ENCODE measurements around the gene PPP1R16B. TPM values are rescaled to one million over a fixed set of nuclear protein-coding genes. Genes with fewer than 3 reads are reported as not detected.

Gene PPP1R16B
- total and polyA plus RNA-seq, 2 experiments from 2014 or later: 0.28 to 0.33 TPM

DNA sequence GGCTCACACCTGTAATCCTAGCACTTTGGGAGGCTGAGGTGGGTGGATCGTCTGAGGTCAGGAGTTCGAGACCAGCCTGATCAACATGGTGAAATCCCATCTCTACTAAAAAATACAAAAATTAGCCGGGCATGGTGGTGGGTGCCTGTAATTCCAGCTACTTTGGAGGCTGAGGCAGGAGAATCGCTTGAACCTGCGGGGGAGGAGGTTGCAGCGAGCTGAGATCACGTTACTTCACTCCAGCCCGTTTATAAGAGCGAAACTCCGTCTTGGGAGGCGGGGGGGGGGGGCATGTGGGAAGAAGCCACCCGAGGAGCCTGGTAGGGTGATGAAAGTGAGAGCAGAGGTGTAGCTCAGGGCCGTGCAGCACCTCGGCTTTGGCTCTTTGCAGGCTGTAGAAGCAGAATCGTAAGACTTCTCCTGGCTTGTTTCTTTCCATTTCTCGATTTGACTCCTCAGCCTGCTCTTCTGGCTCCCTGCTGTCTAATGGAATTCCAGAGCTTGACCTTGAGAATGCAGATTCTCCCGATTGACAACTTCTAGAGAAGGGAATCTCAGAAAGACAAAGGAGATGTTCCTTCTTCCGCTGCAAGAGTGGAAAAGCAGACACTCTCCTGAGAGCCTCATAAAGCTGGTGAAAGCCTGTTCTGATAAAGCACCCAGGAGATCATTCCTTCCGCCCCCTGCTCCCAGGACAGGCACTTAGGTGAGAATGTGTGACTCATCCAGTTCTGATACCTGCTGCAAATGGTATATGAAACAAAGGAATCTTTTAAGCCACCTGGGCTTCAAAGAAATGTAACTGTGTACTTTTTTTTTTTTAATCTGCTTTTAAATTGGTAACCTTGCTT is 26.0 kb upstream of the PPP1R16B start:
- DNase-seq (ENCODE audit: low spot score): peak; percentile 60
- Histone ChIP-seq H3K27me3 (no peaks in the 10 kb centered on the region), H3K4me3 (no peak overlapping the region), H3K27ac (peak overlapping the region; percentile 55), H3K9me2 (replicated peaks; ENCODE audit: insufficient read depth) (no peaks in the 10 kb centered on the region), H3K4me2 (peak overlapping the region; percentile 62), H2AFZ (no peak overlapping the region), H3K36me3 (replicated peaks; ENCODE audit: insufficient read depth, low read depth) (no peaks in the 10 kb centered on the region), H3K9me3 (ENCODE audit: low read depth) (no peaks in the 10 kb centered on the region), H3K79me2 (no peaks in the 10 kb centered on the region), H3K4me1 (ENCODE audit: insufficient read depth) (peaks cover 5% of the 10 kb centered on the region), H4K20me1 (ENCODE audit: insufficient read depth, poor library complexity, severe bottlenecking) (no peaks in the 10 kb centered on the region)
- 39% methylated on average over 12 of the region's 19 CpGs for WGBS (ENCODE audit: low lambda C conversion rate, missing lambda C conversion rate)
- no peak for TF ChIP-seq EZH2phosphoT487 (IDR thresholded peaks at IDR 0.05; ENCODE audit: low read depth, severe bottlenecking, unreplicated experiment)
- TF ChIP-seq EZH2 (IDR thresholded peaks at IDR 0.05; ENCODE audit: borderline replicate concordance): no peak
- TF ChIP-seq, protein P1, sequence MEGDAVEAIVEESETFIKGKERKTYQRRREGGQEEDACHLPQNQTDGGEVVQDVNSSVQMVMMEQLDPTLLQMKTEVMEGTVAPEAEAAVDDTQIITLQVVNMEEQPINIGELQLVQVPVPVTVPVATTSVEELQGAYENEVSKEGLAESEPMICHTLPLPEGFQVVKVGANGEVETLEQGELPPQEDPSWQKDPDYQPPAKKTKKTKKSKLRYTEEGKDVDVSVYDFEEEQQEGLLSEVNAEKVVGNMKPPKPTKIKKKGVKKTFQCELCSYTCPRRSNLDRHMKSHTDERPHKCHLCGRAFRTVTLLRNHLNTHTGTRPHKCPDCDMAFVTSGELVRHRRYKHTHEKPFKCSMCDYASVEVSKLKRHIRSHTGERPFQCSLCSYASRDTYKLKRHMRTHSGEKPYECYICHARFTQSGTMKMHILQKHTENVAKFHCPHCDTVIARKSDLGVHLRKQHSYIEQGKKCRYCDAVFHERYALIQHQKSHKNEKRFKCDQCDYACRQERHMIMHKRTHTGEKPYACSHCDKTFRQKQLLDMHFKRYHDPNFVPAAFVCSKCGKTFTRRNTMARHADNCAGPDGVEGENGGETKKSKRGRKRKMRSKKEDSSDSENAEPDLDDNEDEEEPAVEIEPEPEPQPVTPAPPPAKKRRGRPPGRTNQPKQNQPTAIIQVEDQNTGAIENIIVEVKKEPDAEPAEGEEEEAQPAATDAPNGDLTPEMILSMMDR (IDR thresholded peaks at IDR 0.05; ENCODE audit: poor library complexity): no peak

DNA sequence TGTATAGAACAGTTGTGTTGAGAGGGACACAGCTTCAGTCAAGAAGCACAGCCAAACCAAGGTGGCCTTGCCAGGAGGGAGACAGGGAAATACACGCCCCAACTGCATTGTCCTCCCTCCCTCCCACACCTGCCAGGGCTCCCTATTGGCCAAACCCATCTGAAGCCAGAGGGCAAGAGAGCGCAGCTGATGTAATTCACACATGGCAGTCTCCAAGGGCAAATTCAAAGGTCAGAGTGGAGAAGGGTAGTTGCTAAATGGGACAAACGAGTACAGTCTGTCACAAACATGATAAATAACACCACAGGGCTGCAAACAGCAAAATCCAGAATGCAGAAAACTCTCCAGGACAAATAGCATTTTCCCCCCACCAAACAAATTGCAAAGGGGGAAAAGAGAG is 23.2 kb upstream of the PPP1R16B start:
- DNase-seq (ENCODE audit: low spot score): no peak
- no peak overlapping the region for H3K27ac ChIP-seq
- TF ChIP-seq EZH2phosphoT487 (IDR thresholded peaks at IDR 0.05; ENCODE audit: low read depth, severe bottlenecking, unreplicated experiment) (no peak), EZH2 (IDR thresholded peaks at IDR 0.05; ENCODE audit: borderline replicate concordance) (no peak)
- TF ChIP-seq, protein P1 (IDR thresholded peaks at IDR 0.05; ENCODE audit: poor library complexity): no peak
- WGBS (ENCODE audit: low lambda C conversion rate, missing lambda C conversion rate): 86% methylated on average over 3 of the region's 3 CpGs
- H3K9me2 ChIP-seq (replicated peaks; ENCODE audit: insufficient read depth): no peaks in the 10 kb centered on the region
- H3K27me3 ChIP-seq: no peaks in the 10 kb centered on the region
- H3K4me1 ChIP-seq (ENCODE audit: insufficient read depth): peaks cover 5% of the 10 kb centered on the region
- H3K79me2 ChIP-seq: no peaks in the 10 kb centered on the region
- no peak overlapping the region for H2AFZ ChIP-seq
- H4K20me1 ChIP-seq (ENCODE audit: insufficient read depth, poor library complexity, severe bottlenecking): no peaks in the 10 kb centered on the region
- no peaks in the 10 kb centered on the region for H3K9me3 ChIP-seq (ENCODE audit: low read depth)
- no peak overlapping the region for H3K4me2 ChIP-seq
- H3K4me3 ChIP-seq: no peak overlapping the region
- H3K36me3 ChIP-seq (replicated peaks; ENCODE audit: insufficient read depth, low read depth): no peaks in the 10 kb centered on the region

DNA sequence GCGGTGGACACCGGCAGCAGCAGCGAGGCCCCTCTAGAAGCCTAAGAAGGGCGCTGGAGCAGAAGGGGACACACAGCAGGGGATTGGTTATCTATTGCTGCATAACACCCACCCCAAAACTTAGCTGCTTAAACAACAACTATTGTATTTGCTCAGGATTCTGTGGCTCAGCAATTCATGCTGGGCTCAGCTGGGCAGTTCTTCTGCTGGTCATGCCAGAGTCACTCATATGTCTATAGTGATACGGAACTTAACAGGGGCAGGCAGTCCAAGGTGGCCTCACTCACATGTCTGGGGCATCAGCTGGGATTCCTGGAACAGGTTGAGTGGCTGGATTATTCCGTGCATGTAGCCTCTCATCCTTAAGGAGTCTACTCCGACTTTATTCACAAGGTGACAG is 17.6 kb upstream of the PPP1R16B start:
- H3K4me3 ChIP-seq: no peak overlapping the region
- WGBS (ENCODE audit: low lambda C conversion rate, missing lambda C conversion rate): 85% methylated on average over 7 of the region's 7 CpGs
- no peaks in the 10 kb centered on the region for H3K79me2 ChIP-seq
- DNase-seq (ENCODE audit: low spot score): no peak
- no peak for TF ChIP-seq EZH2phosphoT487 (IDR thresholded peaks at IDR 0.05; ENCODE audit: low read depth, severe bottlenecking, unreplicated experiment)
- TF ChIP-seq, protein P1 (IDR thresholded peaks at IDR 0.05; ENCODE audit: poor library complexity): no peak
- no peak for TF ChIP-seq EZH2 (IDR thresholded peaks at IDR 0.05; ENCODE audit: borderline replicate concordance)
- H2AFZ ChIP-seq: no peak overlapping the region
- H3K27ac ChIP-seq: no peak overlapping the region
- no peaks in the 10 kb centered on the region for H4K20me1 ChIP-seq (ENCODE audit: insufficient read depth, poor library complexity, severe bottlenecking)
- no peaks in the 10 kb centered on the region for H3K9me3 ChIP-seq (ENCODE audit: low read depth)
- H3K36me3 ChIP-seq (replicated peaks; ENCODE audit: insufficient read depth, low read depth): no peaks in the 10 kb centered on the region
- no peaks in the 10 kb centered on the region for H3K4me1 ChIP-seq (ENCODE audit: insufficient read depth)
- H3K27me3 ChIP-seq: no peaks in the 10 kb centered on the region
- H3K4me2 ChIP-seq: no peak overlapping the region
- H3K9me2 ChIP-seq (replicated peaks; ENCODE audit: insufficient read depth): no peaks in the 10 kb centered on the region
